Neuron (in vitro differentiated cells): ENCODE results near the gene PCBD2.
"Not testable (repeated sequence)": the region's sequence is repeated elsewhere in the genome, so short reads cannot be mapped to it uniquely, and the experiment has no call there.

Source experiments
- H2AFZ ChIP-seq: one replicate; pipeline ENCODE4 v1.6.1; 2013; ENCODE audit warnings: low read depth, mild to moderate bottlenecking, inconsistent platforms, low read length, moderate library complexity
- H3K27me3 ChIP-seq: one replicate; pipeline ENCODE4 v1.6.1; 2013; ENCODE audit warnings: low read length; ENCODE audit not compliant: insufficient read depth
- H3K36me3 ChIP-seq: one replicate; pipeline ENCODE4 v1.6.1; 2013; ENCODE audit warnings: low read length; ENCODE audit not compliant: insufficient read depth
- H3K4me1 ChIP-seq: one replicate; pipeline ENCODE4 v1.6.1; 2013; ENCODE audit warnings: low read length; ENCODE audit not compliant: insufficient read depth
- H3K4me3 ChIP-seq: 2 replicates; pipeline ENCODE4 v1.5.1; 2013; ENCODE audit warnings: mild to moderate bottlenecking, low read length, moderate library complexity
- H3K9me3 ChIP-seq: one replicate; pipeline ENCODE4 v1.6.1; 2013; ENCODE audit warnings: low read length

The PCBD2 gene

DNA sequence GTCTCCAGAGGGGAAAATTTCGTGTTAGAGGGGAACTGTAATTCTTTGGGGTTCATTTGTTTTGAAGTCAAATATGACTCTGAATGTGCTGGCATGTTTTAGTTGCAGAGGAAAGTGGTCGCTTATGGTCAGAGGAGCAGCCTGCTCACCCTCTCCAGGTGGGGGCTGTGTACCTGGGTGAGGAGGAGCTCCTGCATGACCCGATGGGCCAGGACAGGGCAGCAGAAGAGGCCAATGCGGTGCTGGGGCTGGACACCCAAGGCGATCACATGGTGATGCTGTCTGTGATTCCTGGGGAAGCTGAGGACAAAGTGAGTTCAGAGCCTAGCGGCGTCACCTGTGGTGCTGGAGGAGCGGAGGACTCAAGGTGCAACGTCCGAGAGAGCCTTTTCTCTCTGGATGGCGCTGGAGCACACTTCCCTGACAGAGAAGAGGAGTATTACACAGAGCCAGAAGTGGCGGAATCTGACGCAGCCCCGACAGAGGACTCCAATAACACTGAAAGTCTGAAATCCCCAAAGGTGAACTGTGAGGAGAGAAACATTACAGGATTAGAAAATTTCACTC is 17.3 kb upstream of the PCBD2 start:
- Histone ChIP-seq H3K27me3 (no peaks in the 10 kb centered on the region), H3K9me3 (peaks cover 10% of the 10 kb centered on the region), H3K36me3 (peaks cover 14% of the 10 kb centered on the region), H3K4me1 (no peaks in the 10 kb centered on the region), H3K4me3 (no peak overlapping the region), H2AFZ (no peak overlapping the region)

DNA sequence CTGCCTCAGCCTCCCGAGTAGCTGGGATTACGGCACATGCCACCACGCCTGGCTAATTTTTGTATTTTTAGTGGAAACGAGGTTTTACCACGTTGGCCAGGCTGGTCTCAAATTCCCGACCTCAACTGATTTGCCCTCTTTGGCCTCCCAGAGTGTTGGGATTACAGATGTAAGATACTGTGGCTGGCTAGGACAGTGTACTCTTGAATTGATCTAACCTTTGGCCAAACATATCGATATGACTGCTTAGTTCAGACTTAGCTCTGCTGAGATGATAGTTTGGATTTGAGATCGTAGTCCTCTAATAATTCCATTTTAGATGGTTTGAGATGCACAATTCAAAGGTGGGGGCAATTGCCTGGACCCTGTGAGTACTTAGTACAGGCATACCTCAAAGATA is 15.6 kb upstream of the PCBD2 start:
- Histone ChIP-seq H3K4me3 (no peak overlapping the region), H3K9me3 (peaks cover 10% of the 10 kb centered on the region), H3K27me3 (no peaks in the 10 kb centered on the region), H3K36me3 (peaks cover 22% of the 10 kb centered on the region), H2AFZ (no peak overlapping the region), H3K4me1 (no peaks in the 10 kb centered on the region)

DNA sequence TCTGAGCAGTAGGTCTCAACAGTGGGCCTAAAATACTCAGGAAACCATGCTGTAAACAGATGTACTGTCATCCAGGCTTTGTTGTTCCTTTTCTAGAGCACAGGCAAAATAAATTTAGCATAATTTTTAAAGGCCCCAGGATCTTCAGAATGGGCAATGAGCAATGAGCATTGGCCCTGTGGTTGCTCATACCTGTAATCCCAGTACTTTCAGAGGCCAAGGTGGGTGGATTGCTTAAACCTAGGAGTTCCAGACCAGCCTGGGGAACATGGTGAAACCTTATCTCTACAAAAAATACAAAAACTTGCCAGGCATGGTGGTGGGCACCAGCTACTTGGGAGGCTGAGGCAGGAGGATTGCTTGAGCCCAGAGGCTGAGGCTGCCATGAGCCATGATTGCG is 13.5 kb upstream of the PCBD2 start:
- no peak overlapping the region for H2AFZ ChIP-seq
- H3K4me3 ChIP-seq: no peak overlapping the region
- peaks cover 30% of the 10 kb centered on the region for H3K36me3 ChIP-seq
- H3K4me1 ChIP-seq: no peaks in the 10 kb centered on the region
- H3K9me3 ChIP-seq: peaks cover 10% of the 10 kb centered on the region
- no peaks in the 10 kb centered on the region for H3K27me3 ChIP-seq

DNA sequence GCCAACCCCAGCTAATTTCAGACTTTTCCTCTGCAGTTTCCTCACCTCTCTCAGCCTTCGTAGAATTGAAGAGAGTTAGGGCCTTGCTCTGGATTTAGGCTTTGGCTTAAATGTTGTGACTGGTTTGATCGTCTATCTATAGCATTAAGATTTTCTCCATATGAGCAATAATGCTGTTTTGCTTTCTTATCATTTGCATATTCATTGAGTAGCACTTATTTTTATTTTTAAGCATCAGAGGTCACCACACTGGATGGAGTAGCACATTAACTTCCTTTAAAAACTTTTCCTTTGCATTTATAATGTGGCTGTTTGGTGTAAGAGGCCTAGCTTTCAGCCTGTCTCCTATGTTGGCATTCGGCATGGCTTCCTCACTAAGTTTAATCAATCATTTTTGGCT is 12.6 kb upstream of the PCBD2 start:
- Histone ChIP-seq H3K4me3 (no peak overlapping the region), H3K27me3 (no peaks in the 10 kb centered on the region), H3K9me3 (peaks cover 10% of the 10 kb centered on the region), H3K36me3 (peaks cover 30% of the 10 kb centered on the region), H2AFZ (no peak overlapping the region), H3K4me1 (no peaks in the 10 kb centered on the region)

GRCh38 chr5:134892926-134893325 is 12.0 kb upstream of the PCBD2 start:
- Histone ChIP-seq H3K4me1 (no peaks in the 10 kb centered on the region), H3K4me3 (no peak overlapping the region), H2AFZ (no peak overlapping the region), H3K36me3 (peaks cover 27% of the 10 kb centered on the region), H3K27me3 (no peaks in the 10 kb centered on the region), H3K9me3 (peaks cover 10% of the 10 kb centered on the region)

- Histone ChIP-seq H3K36me3 (peaks cover 26% of the 10 kb centered on the region), H2AFZ (no peak overlapping the region), H3K4me3 (no peak overlapping the region), H3K9me3 (peaks cover 8% of the 10 kb centered on the region), H3K4me1 (no peaks in the 10 kb centered on the region), H3K27me3 (no peaks in the 10 kb centered on the region)
Measured at GRCh38 chr5:134893748-134894505, 11.0 kb upstream of the PCBD2 start.

DNA sequence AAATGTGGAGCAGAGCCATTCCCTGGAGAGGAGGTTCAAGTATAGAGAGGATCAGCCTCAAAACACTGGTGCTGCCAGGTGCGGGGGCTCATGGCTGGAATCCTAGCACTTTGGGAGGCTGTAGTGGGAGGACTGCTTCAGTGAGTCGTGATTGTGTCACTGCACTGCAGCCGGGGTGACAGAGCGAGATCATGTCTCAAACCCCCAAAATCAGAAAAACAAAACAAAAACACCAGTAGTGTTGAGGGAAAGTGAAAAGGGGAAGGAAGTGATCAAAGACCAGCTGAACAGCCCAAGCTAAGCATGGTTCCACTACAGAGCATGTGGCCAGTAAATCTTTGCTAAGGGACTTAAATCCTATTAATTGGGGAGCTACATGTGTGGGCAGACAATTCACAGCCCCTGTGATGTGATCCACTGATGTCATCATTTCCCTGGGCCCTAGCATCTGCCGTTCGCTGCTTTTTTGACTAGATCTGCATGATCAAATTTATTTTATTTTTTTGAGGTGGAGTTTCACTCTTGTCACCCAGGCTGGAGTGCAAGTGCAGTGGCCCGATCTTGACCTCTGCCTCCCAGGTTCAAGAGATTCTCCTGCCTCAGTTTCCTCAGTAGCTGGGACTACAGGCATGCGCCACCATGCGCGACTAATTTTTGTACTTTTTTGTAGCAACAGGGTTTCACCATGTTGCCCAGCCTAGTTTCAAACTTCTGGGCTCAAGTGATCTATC is 2.7 kb upstream of the PCBD2 start:
- no peak overlapping the region for H3K4me3 ChIP-seq
- no peaks in the 10 kb centered on the region for H3K9me3 ChIP-seq
- peaks cover 7% of the 10 kb centered on the region for H3K36me3 ChIP-seq
- H3K27me3 ChIP-seq: no peaks in the 10 kb centered on the region
- no peaks in the 10 kb centered on the region for H3K4me1 ChIP-seq
- no peak overlapping the region for H2AFZ ChIP-seq

DNA sequence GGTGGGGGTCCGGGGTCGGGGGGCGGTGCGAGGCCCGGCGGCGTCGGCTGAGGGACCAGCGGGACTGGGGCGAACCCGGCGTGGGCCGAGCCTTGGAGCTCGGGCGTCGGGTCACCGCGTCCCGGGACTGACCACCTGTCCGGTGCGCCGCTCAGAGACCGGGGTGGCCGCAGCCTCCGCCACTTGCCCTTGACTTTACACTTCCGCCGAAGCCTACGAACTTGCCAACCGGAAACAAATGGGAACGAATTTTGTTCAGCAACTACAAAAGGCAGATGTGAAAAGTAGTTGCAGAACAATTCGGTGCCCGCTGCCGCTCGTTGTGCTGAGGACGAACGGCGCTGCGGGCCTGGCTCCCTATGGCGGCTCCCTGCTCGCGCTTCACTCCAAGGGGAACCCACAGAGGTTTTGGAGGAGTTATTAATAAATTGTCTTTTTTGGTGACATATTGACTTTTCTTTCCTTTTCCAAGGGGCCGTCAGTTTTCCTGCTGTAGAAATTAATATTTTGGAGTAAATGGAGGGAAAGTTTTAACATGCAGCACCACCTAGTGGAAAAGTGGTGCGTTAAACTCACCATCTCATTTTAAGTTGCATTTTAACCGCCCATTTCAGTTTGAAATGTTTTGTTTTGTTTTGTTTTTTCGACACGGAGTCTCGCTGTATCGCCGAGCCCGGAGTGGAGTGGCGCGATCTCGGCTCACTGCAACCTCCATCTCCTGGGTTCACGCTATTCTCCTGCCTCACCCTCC is 490 bp downstream of the PCBD2 start:
- Histone ChIP-seq H3K27me3 (no peaks in the 10 kb centered on the region), H3K4me3 (peak overlapping the region; percentile 83), H3K4me1 (no peaks in the 10 kb centered on the region), H2AFZ (peak overlapping the region; percentile 96), H3K36me3 (peaks cover 5% of the 10 kb centered on the region), H3K9me3 (no peaks in the 10 kb centered on the region)

DNA sequence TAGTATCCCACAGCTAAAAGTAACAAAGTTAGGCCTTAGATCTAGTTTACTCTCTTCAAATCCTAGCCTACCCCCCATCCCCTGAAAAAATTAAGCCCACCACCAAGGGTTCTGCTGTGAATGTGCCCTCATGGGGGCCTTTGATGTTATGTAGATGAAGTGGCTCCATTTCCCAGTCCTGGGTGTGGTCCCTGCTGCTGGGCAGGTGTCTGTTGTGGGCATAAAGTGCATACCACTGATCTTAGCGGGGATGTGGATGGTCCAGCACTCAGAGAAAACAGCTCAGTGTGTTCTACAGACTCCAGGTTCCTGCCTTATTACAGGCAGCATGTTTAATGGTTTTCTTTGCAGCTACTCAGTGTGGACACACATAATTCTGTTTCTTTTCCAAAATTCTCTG is 1.9 kb downstream of the PCBD2 start:
- Histone ChIP-seq H3K9me3 (no peaks in the 10 kb centered on the region), H3K4me1 (no peaks in the 10 kb centered on the region), H3K27me3 (no peaks in the 10 kb centered on the region), H3K36me3 (peaks cover 18% of the 10 kb centered on the region), H2AFZ (no peak overlapping the region), H3K4me3 (no peak overlapping the region)

GRCh38 chr5:134910752-134911151 is 5.8 kb downstream of the PCBD2 start:
- H3K27me3 ChIP-seq, H2AFZ ChIP-seq, H3K9me3 ChIP-seq, H3K4me1 ChIP-seq, H3K4me3 ChIP-seq: not testable (repeated sequence)
- H3K36me3 ChIP-seq: peaks cover 40% of the 10 kb centered on the region

GRCh38 chr5:134911285-134912206 is 6.6 kb downstream of the PCBD2 start:
- H3K4me3 ChIP-seq: no peak overlapping the region
- no peaks in the 10 kb centered on the region for H3K27me3 ChIP-seq
- H3K36me3 ChIP-seq: peaks cover 40% of the 10 kb centered on the region
- H3K9me3 ChIP-seq: no peaks in the 10 kb centered on the region
- no peaks in the 10 kb centered on the region for H3K4me1 ChIP-seq
- no peak overlapping the region for H2AFZ ChIP-seq

DNA sequence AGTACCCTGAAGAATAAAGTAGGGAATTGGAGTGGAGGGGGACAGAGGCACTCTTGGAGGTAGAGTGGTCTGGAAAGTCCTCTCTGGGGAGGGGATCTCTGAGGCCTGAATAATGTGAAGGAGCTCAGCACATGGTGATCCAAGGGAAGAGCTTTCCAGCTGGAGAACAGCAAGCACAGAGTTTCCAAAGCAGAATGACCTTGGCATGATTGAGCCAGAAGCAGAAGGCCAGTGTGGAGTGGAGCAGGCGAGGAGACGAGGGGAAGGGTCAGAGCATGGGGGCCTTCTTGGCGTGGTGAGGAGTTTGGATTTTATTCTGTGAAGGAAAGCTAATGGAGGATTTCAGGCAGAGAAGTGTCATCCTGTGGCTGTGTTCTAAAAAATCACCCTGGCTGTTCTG is 8.3 kb downstream of the PCBD2 start:
- H2AFZ ChIP-seq: no peak overlapping the region
- H3K4me1 ChIP-seq: no peaks in the 10 kb centered on the region
- peaks cover 44% of the 10 kb centered on the region for H3K36me3 ChIP-seq
- H3K4me3 ChIP-seq: no peak overlapping the region
- no peaks in the 10 kb centered on the region for H3K27me3 ChIP-seq
- H3K9me3 ChIP-seq: no peaks in the 10 kb centered on the region
